CD14-positive monocyte (primary cell): Measurements from ENCODE around the gene KRTAP10-1. TPM values are rescaled to one million over a fixed set of nuclear protein-coding genes. Genes with fewer than 3 reads are reported as not detected.

Source experiments
- DNase-seq, 3 donors: peaks; one replicate each; pipeline ENCODE4 v3.0.0-alpha.2; 2011 to 2022
- H2AFZ ChIP-seq: 2 replicates; pipeline ENCODE4 v1.6.0; 2012; ENCODE audit warnings: mild to moderate bottlenecking, low read depth, low read length, inconsistent platforms; ENCODE audit not compliant: insufficient read depth, poor library complexity, severe bottlenecking
- H3K27ac ChIP-seq, 2 donors: 1 replicate in 1 of 2; 2 replicates in 1 of 2; pipeline ENCODE4 v1.5.1; 2012 to 2013; ENCODE audit warnings: low read length in 2 of 2, control low read depth in 1 of 2, inconsistent platforms in 1 of 2, low read depth in 1 of 2, mild to moderate bottlenecking in 1 of 2
- H3K27me3 ChIP-seq, 2 donors: one replicate each; pipeline versions ENCODE4 v1.6.0 to v1.6.1; 2011 to 2013; ENCODE audit warnings: low read length in 2 of 2; ENCODE audit not compliant: control insufficient read depth in 2 of 2, insufficient read depth in 2 of 2
- H3K36me3 ChIP-seq, 2 donors: replicated peaks in 1 of 2; 1 replicate in 1 of 2; 2 replicates in 1 of 2; pipeline versions ENCODE4 v1.5.1 to v1.6.1; 2012 to 2013; ENCODE audit warnings: low read length in 2 of 2, control low read depth in 1 of 2, inconsistent platforms in 1 of 2, mild to moderate bottlenecking in 1 of 2; ENCODE audit not compliant: insufficient read depth in 2 of 2, control insufficient read depth in 1 of 2
- H3K4me1 ChIP-seq, 2 donors: 1 replicate in 1 of 2; 2 replicates in 1 of 2; pipeline versions ENCODE4 v1.5.1 to v1.6.1; 2012 to 2013; ENCODE audit warnings: low read length in 2 of 2, control low read depth in 1 of 2, inconsistent platforms in 1 of 2, mild to moderate bottlenecking in 1 of 2, moderate library complexity in 1 of 2; ENCODE audit not compliant: insufficient read depth in 2 of 2, control insufficient read depth in 1 of 2
- H3K4me2 ChIP-seq: replicated peaks from 2 replicates; pipeline ENCODE3; 2012; ENCODE audit warnings: low read length, moderate library complexity, mild to moderate bottlenecking; ENCODE audit not compliant: poor library complexity, severe bottlenecking; ENCODE audit errors: extremely low read depth
- H3K4me3 ChIP-seq, 3 experiments: fragments of 200-600 bp in 1 of 3; sonication (generic) in 1 of 3; replicated peaks in 1 of 3; 1 replicate in 2 of 3; 2 replicates in 1 of 3; pipeline ENCODE4 v1.5.1; 2011 to 2013; ENCODE audit warnings: low read length in 3 of 3, mild to moderate bottlenecking in 3 of 3, control low read depth in 2 of 3, low read depth in 2 of 3, inconsistent platforms in 1 of 3, moderate library complexity in 1 of 3
- H3K79me2 ChIP-seq: 2 replicates; pipeline ENCODE4 v1.6.0; 2012; ENCODE audit warnings: mild to moderate bottlenecking, control low read depth, inconsistent platforms, low read length, moderate library complexity; ENCODE audit not compliant: insufficient read depth
- H3K9ac ChIP-seq: 2 replicates; pipeline ENCODE4 v1.6.0; 2017; ENCODE audit warnings: low read length, mild to moderate bottlenecking; ENCODE audit not compliant: insufficient read depth, poor library complexity, severe bottlenecking
- H3K9me3 ChIP-seq, 2 donors: replicated peaks in 1 of 2; 1 replicate in 1 of 2; 2 replicates in 1 of 2; pipeline versions ENCODE4 v1.5.1 to v1.6.1; 2012 to 2013; ENCODE audit warnings: low read length in 2 of 2, control low read depth in 1 of 2; ENCODE audit not compliant: control insufficient read depth in 1 of 2, insufficient read depth in 1 of 2
- H4K20me1 ChIP-seq: 2 replicates; pipeline ENCODE4 v1.6.0; 2012; ENCODE audit warnings: mild to moderate bottlenecking, low read length, control low read depth, moderate library complexity; ENCODE audit not compliant: insufficient read depth
- H3K27ac Mint-ChIP-seq, 7 donors: one replicate each; pipeline ENCODE4 v1.8.0; 2020; ENCODE audit warnings: mild to moderate bottlenecking in 7 of 7, mixed read lengths in 7 of 7, moderate library complexity in 6 of 7, inconsistent platforms in 2 of 7
- H3K27me3 Mint-ChIP-seq, 3 donors: one replicate each; pipeline ENCODE4 v1.8.0; 2021 to 2022; ENCODE audit warnings: low read depth in 3 of 3, mild to moderate bottlenecking in 3 of 3, mixed read lengths in 3 of 3, moderate library complexity in 3 of 3, inconsistent platforms in 1 of 3
- H3K36me3 Mint-ChIP-seq, 2 donors: one replicate each; pipeline ENCODE4 v1.8.0; 2020; ENCODE audit warnings: mixed read lengths in 2 of 2, inconsistent platforms in 1 of 2, mild to moderate bottlenecking in 1 of 2
- H3K4me1 Mint-ChIP-seq: one replicate; pipeline ENCODE4 v1.8.0; 2020; ENCODE audit warnings: mild to moderate bottlenecking, mixed read lengths
- H3K4me3 Mint-ChIP-seq, 2 donors: one replicate each; pipeline ENCODE4 v1.8.0; 2020; ENCODE audit warnings: mild to moderate bottlenecking in 2 of 2, mixed read lengths in 2 of 2, moderate library complexity in 1 of 2
- H3K9me3 Mint-ChIP-seq, 7 donors: one replicate each; pipeline ENCODE4 v1.8.0; 2020 to 2022; ENCODE audit warnings: mixed read lengths in 7 of 7, mild to moderate bottlenecking in 6 of 7, moderate library complexity in 6 of 7, inconsistent platforms in 2 of 7
- CTCF ChIP-seq: fragments of 200-600 bp; IDR thresholded peaks from one replicate; pipeline ENCODE4 v1.8.0; 2022; ENCODE audit warnings: antibody characterized with exemption, mild to moderate bottlenecking
- WGBS: methylation state at CpG from one replicate; pipeline ENCODE4 v1.1.5; 2013; ENCODE audit warnings: missing lambda C conversion rate; ENCODE audit not compliant: insufficient coverage; 5-methylcytosine and 5-hydroxymethylcytosine counted together
- intact Hi-C, 2 donors: fragments of 100-400 bp; cut with micrococcal nuclease; formaldehyde crosslinking; loops; one replicate each; pipeline versions ENCODE4 v1.15.0 to v1.15.1; 2023
- polyA plus RNA-seq, 3 donors: library from polyadenylated mRNA; depleted of rRNA in 1 of 3; unstranded in 2 of 3; stranded (reverse) in 1 of 3; fragments of 300-500 nt in 2 of 3; fragments of >200 nt in 1 of 3; fragmentation: Illumina TruSeq in 2 of 3; gene quantifications; 1 replicate in 2 of 3; 2 replicates in 1 of 3; pipeline ENCODE4 v1.2.3, GENCODE V29; 2012 to 2021

The KRTAP10-1 gene
- polyA plus RNA-seq, 3 donors: not detected

DNA sequence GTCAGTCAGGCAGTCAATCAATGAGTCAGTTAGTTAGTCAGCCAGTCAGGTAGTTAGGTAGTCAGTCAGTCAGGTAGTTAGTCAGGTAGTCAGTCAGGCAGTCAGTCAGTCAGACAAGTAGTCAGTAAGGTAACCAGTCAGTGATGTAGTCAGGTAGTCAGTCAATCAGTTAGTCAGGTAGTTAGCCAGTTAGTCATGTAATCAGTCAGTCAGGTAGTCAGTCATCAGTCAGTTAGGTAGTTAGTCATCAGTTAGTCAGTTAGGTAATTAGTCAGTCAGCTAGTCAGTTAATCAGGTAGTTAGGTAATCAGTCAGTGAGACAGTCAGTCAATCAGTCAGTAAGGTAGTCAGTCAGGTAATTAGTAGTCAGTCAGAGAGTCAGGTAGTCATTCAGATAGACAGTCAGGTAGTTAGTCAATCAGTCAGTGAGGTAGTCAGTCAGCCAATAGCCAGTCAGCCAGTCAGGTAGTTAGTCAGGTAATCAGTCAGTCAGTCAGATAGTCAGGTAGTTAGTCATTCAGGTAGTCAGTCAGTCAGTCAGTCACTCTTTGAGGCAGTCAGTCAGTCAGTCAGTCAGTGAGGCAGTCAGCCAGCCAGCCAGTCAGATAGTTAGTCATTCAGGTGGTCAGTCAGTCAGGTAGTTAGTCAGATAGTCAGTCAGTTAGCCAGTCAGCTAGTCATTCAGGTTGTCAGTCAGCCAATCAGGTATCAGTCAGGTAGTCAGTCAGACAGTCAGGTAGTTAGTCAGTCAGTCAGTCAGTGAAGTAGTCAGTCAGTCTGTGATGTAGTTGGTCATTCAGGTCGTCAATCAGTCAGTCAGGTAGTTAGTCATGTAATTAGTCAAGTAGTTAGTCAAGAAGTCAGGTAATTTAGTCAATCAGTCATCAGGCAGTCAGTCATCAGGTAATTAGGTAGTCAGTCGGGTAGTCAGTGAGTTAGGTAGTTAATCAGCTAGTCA is 15.3 kb downstream of the KRTAP10-1 start:
- Histone ChIP-seq H3K27me3 (no peaks in the 10 kb centered on the region), H3K4me3 (no peak overlapping the region), H3K79me2 (no peaks in the 10 kb centered on the region), H3K4me1 (no peaks in the 10 kb centered on the region), H4K20me1 (no peaks in the 10 kb centered on the region), H3K27ac (no peak overlapping the region), H3K4me2 (no peak overlapping the region), H3K9ac (no peak overlapping the region), H3K9me3 (peaks cover 9 to 17% of the 10 kb centered on the region in 2 donors), H3K36me3 (no peaks in the 10 kb centered on the region), H2AFZ (no peak overlapping the region)
- H3K27ac Mint-ChIP-seq: no peak overlapping the region
- intact Hi-C loops: no loop called here
- H3K4me3 Mint-ChIP-seq: no peak overlapping the region
- H3K4me1 Mint-ChIP-seq: no peaks in the 10 kb centered on the region
- WGBS: 73% methylated on average over 2 of the region's 2 CpGs
- H3K36me3 Mint-ChIP-seq: no peaks in the 10 kb centered on the region
- no peak for TF ChIP-seq CTCF
- peaks cover 0 to 9% (median 1%) of the 10 kb centered on the region in 7 donors for H3K9me3 Mint-ChIP-seq
- no peak for DNase-seq
- H3K27me3 Mint-ChIP-seq: peaks cover 0 to 3% (median 1%) of the 10 kb centered on the region in 3 donors

DNA sequence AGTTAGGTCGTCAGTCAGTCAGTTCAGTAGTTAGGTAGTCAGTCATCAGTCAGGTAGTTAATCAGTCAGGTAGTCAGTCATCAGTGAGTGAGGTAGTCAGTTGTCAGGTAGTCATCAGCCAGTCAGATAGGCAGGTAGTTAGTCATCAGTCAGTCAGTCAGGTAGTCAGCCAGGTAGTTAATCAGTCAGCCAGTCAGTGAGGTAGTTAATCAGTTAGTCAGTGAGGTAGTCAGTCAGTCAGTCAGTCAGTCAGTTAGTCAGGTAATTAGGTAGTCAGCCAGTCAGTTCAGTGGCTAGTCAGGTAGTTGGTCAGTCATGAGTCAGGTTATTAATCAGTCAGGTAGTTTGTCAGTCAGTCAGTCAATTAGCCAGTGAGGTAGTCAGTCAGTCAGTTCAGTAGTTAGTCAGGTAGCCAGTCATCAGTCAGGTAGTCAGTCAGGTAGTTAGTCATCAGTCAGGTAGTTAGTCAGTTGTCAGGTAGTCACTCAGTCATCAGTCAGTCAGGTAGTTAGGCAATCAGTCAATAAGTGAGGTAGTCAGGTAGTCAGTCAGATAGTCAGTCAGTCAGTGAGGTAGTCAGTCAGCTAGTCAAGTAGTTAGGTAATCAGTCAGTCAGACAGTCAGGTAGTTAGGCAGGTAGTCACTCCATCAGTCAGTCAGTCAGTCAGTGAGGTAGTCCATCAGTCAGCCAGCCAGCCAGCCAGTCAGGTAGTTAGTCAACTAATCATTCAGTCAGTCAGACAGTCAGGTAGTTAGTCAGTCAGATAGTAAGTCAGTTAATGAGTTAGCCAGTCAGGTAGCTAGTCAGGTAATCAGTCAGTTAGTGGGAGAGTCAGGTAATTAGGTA is 16.2 kb downstream of the KRTAP10-1 start:
- Histone ChIP-seq H4K20me1 (no peaks in the 10 kb centered on the region), H3K36me3 (no peaks in the 10 kb centered on the region), H2AFZ (no peak overlapping the region), H3K4me1 (no peaks in the 10 kb centered on the region), H3K9me3 (peaks cover 9 to 17% of the 10 kb centered on the region in 2 donors), H3K79me2 (no peaks in the 10 kb centered on the region), H3K27me3 (no peaks in the 10 kb centered on the region), H3K4me3 (no peak overlapping the region), H3K9ac (no peak overlapping the region), H3K27ac (no peak overlapping the region), H3K4me2 (no peak overlapping the region)
- TF ChIP-seq CTCF: no peak
- H3K36me3 Mint-ChIP-seq: no peaks in the 10 kb centered on the region
- no peaks in the 10 kb centered on the region for H3K4me1 Mint-ChIP-seq
- WGBS: 100% methylated on average over 1 of the region's 1 CpG
- peaks cover 0 to 6% (median 3%) of the 10 kb centered on the region in 7 donors for H3K9me3 Mint-ChIP-seq
- peaks cover 0 to 2% (median 1%) of the 10 kb centered on the region in 3 donors for H3K27me3 Mint-ChIP-seq
- DNase-seq: no peak
- intact Hi-C loops: no loop called here
- no peak overlapping the region for H3K27ac Mint-ChIP-seq
- no peak overlapping the region for H3K4me3 Mint-ChIP-seq
